ENCODE data around the gene INTS14. TPM values are rescaled to one million over a fixed set of nuclear protein-coding genes. Genes with fewer than 3 reads are reported as not detected.

Gene INTS14
- total and polyA plus RNA-seq, 2 of the 8 experiments (the other 6 are each of a cell fraction or from before 2014, with no cell fraction given) = 33.1 to 33.7 TPM

- TF ChIP-seq SIX5 (IDR thresholded peaks at IDR 0.05; ENCODE audit: low read depth, low read length) (no peak), SP2 (IDR thresholded peaks at IDR 0.05; ENCODE audit: low read length) (no peak)
Measured at GRCh38 chr15:65655457-65655856, 44.5 kb upstream of the INTS14 start (continued).
